Stimulated activated CD8-positive, alpha-beta memory T cell treated with anti-CD3 and anti-CD28 coated beads, Interleukin-4, amount 100 ng/mL, for 4 hours (primary cell): ENCODE data around the gene NTN3.
A peak's percentile ranks its signal among the peaks of the same experiment; 100 is the strongest.
"Not testable (repeated sequence)": the region's sequence is repeated elsewhere in the genome, so short reads cannot be mapped to it uniquely, and the experiment has no call there.

Experiments
- DNase-seq, 2 donors: peaks; one replicate each; pipeline ENCODE4 v3.0.0-alpha.2; 2020; ENCODE audit warnings: low read depth in 2 of 2, low spot score in 1 of 2

NTN3 gene

DNA sequence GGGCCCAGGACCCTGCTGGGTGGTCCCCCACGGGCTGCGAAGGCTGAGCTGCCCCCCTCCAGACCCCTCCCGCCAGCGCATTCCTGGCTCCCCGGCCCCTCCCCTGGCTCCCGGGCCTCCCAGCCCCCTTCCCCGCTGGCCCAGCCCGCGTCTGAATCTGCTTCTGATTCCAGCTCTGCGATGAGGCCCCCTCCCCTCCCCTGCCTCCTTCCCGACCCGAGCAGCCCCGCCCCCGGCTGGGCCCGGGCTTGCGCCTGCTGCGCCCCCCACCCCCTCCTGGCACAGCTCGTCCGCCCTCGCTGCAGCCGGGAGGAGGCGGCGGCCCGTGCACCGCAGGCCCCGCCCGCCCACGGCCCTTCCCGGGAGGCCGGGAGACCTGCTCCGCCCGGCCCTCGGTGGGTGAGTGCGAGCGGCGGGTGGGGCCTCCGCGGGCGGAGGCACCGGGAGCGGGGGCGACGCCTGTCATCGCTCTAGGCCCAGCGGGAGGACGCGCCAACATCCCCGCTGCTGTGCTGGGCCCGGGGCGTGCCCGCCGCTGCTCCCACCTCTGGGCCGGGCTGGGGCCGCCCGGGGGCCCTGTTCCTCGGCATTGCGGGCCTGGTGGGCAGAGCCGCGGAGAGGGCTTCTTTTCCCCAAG lies at the start of gene NTN3:
Gene NTN3 (plus strand): TSS at position 282 of the 637 bp plus-strand sequence. CDS start 405 bp downstream, outside the sequence.
- DNase-seq = no peak

DNA sequence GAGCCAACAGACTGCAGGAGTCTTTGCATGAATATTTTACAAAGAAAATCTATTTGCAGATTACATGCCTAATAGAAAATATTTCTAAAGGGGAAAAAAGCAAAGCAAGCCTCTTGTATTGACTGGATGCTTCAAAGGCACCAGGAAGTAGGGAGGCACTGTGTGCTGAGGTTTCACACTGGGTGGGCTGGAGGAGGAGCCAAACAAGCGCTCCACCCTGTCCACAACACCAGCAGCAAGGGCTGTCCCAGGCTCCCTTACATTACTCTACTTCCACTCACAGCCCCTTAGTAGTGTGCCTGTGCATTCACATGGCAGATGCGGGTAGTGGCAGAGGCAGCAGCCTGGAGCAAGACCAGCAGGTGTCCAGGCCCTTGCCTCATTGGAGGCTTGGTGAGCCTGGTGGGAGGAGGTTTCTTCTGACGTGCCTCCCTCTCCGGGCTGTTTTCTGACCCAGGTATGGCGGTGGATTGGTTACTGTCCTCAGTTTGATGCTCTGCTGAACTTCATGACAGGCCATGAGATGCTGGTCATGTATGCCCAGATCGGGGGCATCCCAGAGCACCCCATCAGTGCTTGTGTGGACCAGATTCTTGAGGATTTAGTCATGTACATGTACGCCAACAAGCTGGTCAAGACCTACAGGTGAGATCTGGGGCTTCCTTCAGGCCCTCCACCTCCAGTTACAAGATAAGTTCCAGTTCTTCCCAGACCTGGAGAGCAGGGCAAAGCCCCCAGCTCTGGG lies 48.8 kb upstream of the NTN3 start:
- no peak for DNase-seq

DNA sequence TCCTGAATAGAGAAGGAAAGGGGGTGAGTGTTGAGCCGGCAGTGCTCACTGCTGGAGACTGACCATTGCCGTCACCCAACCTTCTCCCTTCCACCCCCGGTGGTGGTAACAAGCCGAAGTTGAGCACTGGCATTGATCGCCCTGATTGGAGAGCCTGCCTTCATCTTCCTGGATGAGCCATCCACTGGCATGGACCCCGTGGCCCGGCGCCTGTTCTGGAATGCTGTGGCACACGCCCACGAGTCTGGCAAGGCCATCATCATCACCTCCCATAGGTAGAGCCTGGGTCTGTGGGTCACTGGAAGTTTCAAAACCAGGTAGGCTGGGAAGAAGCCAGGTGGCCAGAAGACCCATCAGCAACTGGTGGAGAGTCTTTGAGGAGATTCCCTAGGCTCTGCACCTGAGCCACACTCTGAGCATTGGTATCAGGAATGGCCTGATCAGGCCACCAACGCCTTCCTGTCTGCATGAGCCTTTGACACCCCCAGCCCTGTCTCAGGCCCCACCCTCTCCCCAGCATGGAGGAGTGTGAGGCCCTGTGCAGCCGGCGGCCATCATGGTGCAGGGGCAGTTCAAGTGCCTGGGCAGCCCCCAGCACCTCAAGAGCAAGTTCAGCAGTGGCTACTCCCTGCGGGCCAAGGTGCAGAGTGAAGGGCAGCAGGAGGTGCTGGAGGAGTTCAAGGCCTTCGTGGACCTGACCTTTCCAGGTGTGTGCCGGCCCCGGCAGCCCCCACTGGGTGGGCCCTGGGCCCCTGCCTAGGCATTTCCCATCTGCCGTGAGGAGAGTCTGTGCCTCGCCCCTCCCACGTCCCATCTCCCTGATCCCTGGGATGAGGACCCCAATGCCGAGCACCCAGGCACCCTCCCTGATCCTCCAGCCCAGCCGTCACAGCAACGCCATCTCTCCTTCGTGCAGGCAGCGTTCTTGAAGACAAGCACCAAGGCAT lies 46.8 kb upstream of the NTN3 start:
- DNase-seq = no peak

DNA sequence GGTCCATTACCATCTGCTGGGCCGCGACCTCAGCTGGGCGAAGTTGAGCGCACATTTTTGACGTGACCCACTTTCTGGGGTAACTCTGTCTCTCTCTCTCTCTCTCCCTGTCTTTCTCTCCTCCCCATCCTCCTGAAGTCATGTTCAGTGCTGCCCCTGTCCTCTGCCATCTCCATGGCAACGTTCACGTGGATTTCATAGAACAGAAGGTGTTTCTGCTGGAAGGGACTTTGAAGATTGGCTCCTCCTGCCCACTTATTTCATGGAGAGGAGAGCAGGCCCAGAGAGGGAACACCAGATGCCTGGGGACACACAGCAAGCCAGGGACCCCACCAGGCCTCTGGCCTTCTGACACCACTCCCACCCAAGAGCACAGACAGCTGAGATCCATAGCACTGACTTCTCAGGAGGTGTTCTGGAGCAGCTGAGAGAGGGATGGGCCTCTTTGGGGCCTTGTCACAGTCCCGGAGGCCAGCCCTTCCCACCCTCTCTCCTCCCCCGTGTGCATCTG lies 46.0 kb upstream of the NTN3 start:
- no peak for DNase-seq

DNA sequence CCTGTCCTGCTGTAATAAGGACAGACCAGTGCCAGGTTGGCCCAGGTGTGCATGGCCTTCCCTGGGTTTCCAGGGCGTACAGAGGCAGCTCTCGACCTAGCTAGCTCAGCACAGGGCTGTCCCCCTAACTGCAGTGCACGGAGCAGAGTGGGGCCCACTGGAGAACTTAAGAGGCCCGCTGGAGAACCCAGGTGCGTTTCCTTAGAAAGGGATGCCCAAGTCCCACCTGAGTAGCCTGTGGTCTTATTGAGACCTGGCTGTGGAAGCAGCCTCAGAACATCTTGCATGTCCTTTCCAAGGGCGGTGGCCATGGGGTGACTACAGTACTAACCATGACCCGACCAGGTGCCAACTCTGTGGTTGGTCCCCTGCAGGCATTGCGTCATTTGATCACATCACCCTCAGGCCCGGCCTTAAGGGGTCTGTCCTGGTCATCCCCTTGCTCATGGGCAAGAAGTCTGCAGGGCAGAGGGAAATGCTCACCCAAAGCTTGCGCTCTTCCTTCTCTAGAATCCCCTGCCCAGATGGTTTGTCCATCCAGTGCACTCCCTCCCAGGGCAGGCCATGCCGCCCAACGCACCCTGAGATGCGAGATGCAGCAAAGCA lies 45.2 kb upstream of the NTN3 start:
- no peak for DNase-seq

DNA sequence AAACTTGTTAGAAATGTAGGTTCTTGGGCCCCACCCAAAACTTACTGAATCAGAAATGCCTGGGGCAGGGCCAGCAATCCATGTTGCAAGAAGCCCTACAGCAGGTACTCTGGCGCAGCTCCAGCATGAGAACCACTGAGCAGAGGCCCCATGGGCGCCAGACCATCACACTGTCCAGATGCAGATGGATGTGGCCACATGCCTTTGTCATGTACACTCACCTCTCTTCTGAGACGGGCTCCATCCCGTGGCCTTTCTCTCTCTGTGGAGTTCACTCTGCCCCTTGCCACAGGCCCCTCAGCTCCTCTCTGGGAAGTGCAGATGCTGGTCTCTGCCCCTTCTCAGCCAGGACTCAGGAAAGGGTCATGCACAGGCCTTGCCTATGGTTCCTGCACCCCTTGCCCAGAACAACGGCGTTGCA lies 44.1 kb upstream of the NTN3 start:
- DNase-seq = no peak

DNA sequence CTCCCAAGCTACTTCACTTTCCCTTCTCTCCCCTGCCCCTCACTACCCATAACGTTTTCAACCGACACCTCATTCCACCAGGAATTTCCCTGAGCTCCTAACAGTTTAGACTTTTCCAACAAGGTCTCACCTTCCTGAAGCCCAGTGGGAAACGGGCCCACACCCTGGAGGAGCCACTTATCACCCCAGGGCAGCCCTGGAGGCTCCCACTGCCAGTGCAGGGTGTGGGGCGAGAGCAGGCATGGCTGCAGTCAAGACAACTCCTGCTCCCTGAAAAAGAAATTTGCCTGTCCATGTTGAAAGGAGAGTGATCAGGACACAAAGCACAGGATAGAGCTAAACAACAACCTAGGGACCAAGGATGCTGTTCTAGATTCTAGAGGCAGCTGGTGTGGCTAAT lies 43.6 kb upstream of the NTN3 start:
- no peak for DNase-seq

DNA sequence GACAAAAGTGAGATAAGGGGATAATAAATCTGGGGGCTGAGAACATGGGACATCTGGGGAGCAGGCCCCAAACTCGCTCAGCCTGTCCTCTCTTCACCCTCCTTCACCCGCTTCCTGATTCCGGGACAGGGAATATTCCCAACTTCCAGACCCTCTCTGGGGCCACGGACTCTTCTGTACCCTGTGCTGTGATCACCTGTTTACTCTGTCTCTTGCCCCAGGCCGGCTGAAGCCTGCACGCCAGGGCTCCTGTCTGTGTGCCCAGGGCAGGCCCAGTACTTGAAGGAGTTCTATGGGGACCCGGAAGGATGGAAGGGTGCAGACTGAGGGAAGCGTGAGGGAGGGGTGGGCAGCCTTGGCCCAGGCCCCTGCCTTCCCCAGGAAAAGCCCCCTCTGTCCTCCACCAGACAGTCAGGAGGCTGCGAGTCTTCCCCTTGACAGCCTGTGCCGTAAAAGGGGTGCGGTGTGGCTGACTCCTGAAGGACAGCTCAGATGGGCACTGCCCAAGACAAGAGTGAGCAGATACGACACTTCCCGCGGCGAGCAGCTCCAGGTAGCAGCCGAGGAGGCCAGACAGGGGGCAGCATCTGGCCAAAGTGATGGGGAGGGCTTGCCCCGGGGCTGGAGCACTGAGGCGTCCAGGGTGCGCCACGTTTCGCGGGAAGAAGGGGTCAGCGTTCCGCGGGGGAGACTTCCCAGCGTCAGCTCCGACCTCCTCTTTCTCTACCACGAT lies 42.9 kb upstream of the NTN3 start:
- no peak for DNase-seq

DNA sequence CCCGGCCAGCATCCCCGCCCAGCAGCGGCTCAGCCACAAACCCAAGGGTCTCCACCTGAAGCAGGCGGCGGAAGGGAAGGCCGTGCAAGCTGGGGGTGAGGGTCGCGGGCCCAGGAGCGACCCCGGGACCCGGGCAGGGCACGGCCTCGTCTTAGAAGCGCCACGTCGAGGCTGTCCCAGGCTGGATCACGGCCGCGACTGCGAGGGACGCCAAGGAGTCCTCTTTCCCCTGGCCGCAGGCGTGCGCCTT lies 42.4 kb upstream of the NTN3 start:
- DNase-seq = no peak

DNA sequence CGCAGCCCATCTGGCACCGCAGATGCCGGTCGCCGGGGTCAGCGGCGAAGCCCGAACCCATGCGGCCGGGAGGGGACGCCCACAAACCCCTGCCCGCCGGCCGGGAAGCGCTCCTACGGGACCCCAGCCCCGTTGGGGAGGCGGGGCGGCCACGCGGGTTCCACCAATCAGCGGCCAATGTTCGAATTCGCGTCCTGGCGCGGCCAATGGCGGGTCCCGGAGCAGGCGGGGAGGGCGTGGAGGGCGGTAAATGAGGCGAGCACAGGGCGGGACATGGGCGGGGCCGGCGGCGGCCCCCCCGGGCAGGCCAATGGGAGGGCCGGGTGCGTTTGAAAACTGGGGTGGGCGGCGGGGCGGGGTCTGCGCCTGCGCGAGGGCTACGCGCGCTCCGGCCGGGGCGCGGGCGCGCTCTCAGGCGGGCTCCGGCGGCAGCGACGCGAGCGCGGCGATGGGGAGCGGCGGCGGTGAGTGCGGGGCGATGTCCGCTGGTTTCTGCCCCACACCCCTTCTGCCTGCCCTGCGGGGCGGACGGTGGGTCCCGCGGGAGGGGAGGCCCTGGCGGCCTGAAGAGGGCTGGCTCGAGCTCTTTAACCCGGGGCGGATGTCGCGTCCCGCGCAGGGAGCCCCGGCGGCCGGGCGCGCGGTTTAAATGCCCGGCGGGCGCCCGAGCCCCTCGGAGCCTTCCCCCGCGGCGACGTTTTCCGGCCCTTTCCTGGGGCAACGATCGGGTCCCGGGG lies 41.9 kb upstream of the NTN3 start, which contains the start of gene CCNF:
Gene CCNF (plus strand): TSS at position 414 of the 737 bp plus-strand sequence. CDS start 35 bp downstream, at position 449.
- DNase-seq = peak; percentile 94 to 97

DNA sequence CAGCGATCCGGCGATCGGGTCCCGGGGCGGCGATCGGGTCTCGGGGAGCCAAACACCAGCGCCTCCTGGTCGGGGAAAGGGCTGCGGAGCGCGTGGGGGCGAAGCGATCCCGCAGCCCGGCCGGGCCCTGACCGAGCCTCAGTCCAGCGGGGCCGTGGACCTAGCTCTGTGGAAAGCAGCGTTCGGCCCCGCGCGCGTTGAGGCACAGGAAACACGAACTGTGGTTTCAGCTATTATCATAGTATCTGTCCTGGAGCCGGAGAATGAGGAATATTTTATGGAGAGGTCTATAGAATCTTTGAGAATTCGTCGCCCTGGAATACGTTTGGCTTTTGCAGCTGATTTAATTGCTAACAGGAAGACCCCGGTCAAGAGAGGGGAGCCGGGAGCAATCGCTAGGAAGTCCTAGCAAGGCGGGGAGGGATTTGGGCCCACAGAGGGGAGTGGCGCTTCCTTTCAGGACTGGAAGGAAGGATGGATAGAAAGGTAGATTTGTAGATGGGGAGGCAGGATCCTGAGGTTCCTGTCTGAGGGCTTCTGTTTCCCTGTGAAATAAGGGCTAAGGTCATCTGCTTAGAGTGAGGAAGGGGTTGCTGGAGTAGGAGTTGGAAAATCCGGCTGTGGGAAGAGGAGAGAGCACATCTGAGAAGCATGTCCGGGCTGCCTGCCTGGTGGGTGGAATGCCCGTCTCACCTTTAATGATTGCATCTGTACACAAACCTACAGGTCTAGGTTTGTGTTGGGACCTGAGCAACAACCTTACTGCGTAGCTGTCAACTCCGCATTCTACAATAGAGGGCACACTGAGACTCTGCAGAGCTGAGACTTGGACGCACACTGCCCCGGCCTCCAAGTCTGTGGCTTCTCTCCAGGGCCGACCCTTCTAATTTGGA lies 41.1 kb upstream of the NTN3 start:
- no peak for DNase-seq

DNA sequence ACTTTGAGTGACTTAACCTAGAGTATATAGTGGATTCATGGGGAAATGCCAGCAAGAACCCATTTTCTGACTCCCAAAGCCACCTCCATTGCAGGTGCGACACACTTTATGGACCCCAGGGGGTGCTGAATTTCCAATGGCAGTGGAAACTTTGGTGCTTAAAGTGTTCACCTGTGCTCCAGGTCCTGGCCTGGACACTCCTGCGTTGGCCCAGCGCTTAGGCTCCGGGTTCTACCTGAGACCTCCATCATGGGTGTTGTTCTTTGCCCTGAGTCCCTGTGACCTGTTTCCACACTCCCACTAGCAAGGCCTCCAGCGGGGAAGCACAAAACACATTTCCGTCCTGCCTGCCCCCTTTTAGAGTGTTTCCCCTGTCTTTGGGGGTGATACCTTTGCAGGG lies 38.8 kb upstream of the NTN3 start:
- no peak for DNase-seq

DNA sequence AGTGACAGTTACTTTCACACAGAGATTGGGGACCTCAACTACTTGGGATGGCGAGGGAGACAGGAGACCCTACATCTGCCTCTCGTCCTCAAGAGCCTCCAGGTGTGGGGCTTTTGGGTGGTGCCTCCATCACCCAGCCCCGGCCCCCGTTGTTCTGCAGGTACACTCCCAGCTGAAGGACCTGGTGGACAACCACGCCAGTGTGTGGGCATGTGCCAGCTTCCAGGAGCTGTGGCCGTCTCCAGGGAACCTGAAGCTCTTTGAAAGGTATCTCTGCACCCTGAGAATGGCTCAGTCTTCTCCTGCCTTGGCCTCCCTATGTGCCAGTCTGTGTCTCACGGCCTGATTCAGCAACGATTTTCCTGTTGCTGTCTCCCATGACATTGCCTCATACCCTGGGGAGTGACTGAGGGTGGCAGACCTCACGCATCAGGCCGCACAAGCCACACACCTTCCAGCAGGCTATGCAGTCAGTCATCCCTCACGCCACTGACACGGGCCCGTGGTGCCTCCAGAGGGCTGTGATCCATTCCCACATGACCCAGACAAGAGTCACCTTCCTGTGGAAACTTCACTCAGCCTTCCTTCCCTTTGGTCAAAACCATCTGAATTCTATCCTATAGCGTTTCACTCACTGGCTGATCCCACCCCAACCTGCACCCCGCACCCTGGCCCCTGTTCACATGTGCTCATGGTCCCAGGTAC lies 38.1 kb upstream of the NTN3 start:
- no peak for DNase-seq

DNA sequence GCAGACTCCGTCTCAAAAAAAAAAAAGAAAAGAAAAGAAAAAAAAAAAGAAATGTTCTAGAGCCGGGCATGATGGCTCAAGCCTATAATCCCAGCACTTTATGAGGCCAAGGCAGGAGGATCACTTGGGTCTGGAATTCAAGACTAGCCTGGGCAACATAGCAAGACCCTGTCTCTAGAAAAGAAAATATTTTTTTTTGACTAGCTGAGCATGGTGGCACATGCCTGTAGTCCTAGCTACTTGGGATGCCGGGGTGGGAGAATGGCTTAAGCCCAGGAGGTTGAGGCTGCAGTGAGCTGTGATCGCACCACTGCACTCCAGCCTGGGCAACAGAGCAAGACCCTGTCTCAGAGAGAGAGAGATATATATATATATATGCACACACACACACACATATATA lies 35.9 kb upstream of the NTN3 start:
- DNase-seq = not testable (repeated sequence)

DNA sequence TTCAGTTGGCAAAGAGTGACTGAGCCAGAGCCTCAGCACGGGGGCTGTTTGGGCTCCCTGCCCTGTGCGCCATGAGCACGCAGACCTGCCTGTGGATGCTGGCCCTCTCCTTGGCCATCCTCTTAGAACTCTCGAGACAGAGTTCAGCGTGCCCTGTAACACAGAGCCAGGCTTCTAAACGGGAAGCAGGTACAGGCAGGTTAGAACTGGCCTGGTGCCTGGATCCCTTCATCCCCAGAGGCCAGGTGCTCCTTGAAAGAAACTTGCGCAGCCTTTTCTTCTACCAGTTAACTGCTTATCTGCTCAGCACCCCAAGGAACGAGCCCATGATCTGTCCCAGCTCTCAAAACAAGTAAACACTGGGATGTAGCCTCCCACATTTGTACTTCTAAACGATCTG lies 35.0 kb upstream of the NTN3 start:
- no peak for DNase-seq

DNA sequence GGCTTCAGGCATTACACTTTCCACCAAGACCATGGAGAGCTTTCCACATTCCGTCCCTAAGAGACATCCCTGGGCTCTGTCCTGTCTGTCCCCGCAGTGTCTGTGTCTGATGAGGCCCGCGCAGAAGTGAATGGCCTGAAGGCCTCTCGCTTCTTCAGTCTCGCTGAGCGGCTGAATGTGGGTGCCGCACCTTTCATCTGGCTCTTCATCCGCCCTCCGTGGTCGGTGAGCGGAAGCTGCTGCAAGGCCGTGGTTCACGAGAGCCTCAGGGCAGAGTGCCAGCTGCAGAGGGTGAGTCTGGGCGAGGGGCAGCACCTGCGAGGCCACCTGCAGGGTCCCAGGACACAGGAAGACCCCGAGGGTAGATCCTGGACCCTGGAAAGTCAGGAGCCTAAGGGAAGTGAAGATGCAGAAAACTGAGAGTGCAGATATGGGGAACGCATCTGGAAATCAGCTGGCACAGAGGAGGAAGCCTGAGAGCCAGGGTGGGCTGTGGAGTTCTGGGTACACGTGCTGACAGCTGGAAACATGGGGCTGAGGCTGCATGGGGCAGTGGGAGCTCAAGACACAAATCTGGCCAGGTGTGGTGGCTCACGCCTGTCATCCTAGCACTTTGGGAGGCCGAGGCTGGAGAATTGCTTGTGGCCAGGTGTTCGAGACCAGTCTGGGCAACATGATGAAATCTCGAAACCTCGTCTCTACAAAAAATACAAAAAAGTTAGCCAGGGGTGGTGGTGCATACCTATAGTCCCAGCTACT lies 33.9 kb upstream of the NTN3 start:
- DNase-seq = no peak

DNA sequence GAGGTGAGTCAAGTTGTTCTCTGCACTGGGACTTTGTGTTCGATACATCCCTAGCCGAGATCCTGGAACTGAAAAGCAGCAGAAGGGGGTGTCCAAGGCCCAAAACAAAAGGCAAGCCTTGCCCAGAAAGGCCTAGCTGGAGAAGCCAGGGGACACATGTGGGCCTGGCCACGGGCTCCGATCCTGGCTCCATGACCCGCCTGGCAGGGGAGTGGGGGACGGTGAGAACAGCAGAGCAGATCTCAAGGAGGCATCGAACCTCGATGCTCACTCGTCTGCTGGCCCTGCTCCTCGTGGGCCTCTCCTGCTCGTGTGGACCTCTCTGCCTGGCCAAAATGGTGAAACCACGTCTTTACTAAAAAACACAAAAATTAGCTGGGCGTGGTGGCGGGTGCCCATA lies 33.0 kb upstream of the NTN3 start:
- DNase-seq = no peak

DNA sequence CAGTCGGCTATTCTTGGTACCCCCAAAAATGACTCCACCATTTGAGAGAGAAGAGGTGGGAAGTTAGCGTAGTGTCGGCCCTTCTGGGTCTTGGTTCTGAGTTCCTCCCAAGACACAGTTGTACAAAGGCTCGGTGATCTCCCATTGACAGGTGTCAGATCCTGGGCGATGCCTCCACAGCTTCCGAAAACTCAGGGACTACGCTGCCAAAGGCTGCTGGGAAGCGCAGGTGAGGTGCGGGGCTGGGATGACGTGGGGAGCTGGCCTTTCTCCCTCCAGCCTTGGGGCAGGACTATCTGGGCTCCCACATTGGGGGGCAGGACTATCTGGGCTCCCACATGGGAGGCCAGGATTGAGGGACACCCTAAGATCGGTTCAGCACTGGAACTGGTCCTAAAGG lies 31.5 kb upstream of the NTN3 start:
- DNase-seq = no peak
